DOHH2 (cell line): ENCODE results near the gene AGBL4.

Source experiments
- H3F3A ChIP-seq: fragments of 200-600 bp; sonication (generic), shearing (Covaris generic); 2 replicates; pipeline ENCODE4 v1.6.0; 2016; ENCODE audit warnings: antibody characterized with exemption, mild to moderate bottlenecking; ENCODE audit not compliant: control insufficient read depth, insufficient read depth
- H3K27ac ChIP-seq: fragments of 200-600 bp; sonication (generic); 2 replicates; pipeline ENCODE4 v1.5.1; 2014; ENCODE audit warnings: low read depth, mild to moderate bottlenecking, low read length, moderate library complexity
- H3K27me3 ChIP-seq: fragments of 200-600 bp; sonication (generic); 2 replicates; pipeline ENCODE4 v1.6.1; 2014; ENCODE audit warnings: mild to moderate bottlenecking, low read length, mixed read lengths; ENCODE audit not compliant: control insufficient read depth
- H3K36me3 ChIP-seq: fragments of 200-600 bp; sonication (generic); 2 replicates; pipeline ENCODE4 v1.6.1; 2014; ENCODE audit warnings: mild to moderate bottlenecking, low read length, moderate library complexity, mixed read lengths; ENCODE audit not compliant: control insufficient read depth
- H3K4me1 ChIP-seq: fragments of 200-600 bp; sonication (generic); 2 replicates; pipeline ENCODE4 v1.6.1; 2014; ENCODE audit warnings: mild to moderate bottlenecking, low read length, mixed read lengths; ENCODE audit not compliant: control insufficient read depth
- H3K4me2 ChIP-seq: fragments of 200-600 bp; sonication (generic); 2 replicates; pipeline ENCODE4 v1.6.0; 2014; ENCODE audit warnings: mild to moderate bottlenecking, low read length, moderate library complexity
- H3K4me3 ChIP-seq: fragments of 200-600 bp; sonication (generic); 2 replicates; pipeline ENCODE4 v1.5.1; 2014; ENCODE audit warnings: mild to moderate bottlenecking, low read length, mixed read lengths
- H3K79me2 ChIP-seq: fragments of 200-600 bp; sonication (generic); 2 replicates; pipeline ENCODE4 v1.6.1; 2014; ENCODE audit warnings: mild to moderate bottlenecking, low read length, mixed read lengths; ENCODE audit not compliant: control insufficient read depth
- H3K9me2 ChIP-seq: fragments of 200-600 bp; sonication (generic); replicated peaks from 2 replicates; pipeline ENCODE4 v1.6.1; 2014; ENCODE audit warnings: mild to moderate bottlenecking, low read length, mixed read lengths; ENCODE audit not compliant: control insufficient read depth
- H3K9me3 ChIP-seq: fragments of 200-600 bp; sonication (generic); 2 replicates; pipeline ENCODE4 v1.6.1; 2014; ENCODE audit warnings: antibody characterized with exemption, low read length, mixed read lengths; ENCODE audit not compliant: control insufficient read depth, insufficient read depth
- H4K20me1 ChIP-seq: fragments of 200-600 bp; sonication (generic); 2 replicates; pipeline ENCODE4 v1.6.0; 2014; ENCODE audit warnings: low read depth, mild to moderate bottlenecking, antibody characterized with exemption, low read length, moderate library complexity; ENCODE audit not compliant: control insufficient read depth, insufficient read depth
- EZH2phosphoT487 ChIP-seq: fragments of 200-600 bp; sonication (generic); IDR thresholded peaks from 2 replicates; pipeline ENCODE4 v1.6.1; 2017; ENCODE audit warnings: borderline replicate concordance, mild to moderate bottlenecking, antibody characterized with exemption, low read length, moderate library complexity, mixed read lengths
- TF ChIP-seq, protein P1 (sequence below): fragments of 200-600 bp; sonication (generic); IDR thresholded peaks from one replicate; pipeline ENCODE4 v1.5.1; 2014; ENCODE audit warnings: antibody characterized with exemption, mild to moderate bottlenecking, low read depth, low read length; ENCODE audit not compliant: poor library complexity, severe bottlenecking

The AGBL4 gene

GRCh38 chr1:49098866-49099265 lies 924.9 kb downstream of the AGBL4 start:
- no peaks in the 10 kb centered on the region for H3K9me3 ChIP-seq
- no peaks in the 10 kb centered on the region for H3K36me3 ChIP-seq
- no peak overlapping the region for H3K27ac ChIP-seq
- H3K27me3 ChIP-seq: no peaks in the 10 kb centered on the region
- H4K20me1 ChIP-seq: no peaks in the 10 kb centered on the region
- H3K4me1 ChIP-seq: no peaks in the 10 kb centered on the region
- H3F3A ChIP-seq: no peaks in the 10 kb centered on the region
- H3K4me3 ChIP-seq: no peak overlapping the region
- no peaks in the 10 kb centered on the region for H3K9me2 ChIP-seq
- no peak overlapping the region for H3K4me2 ChIP-seq
- H3K79me2 ChIP-seq: no peaks in the 10 kb centered on the region
- no peak for TF ChIP-seq EZH2phosphoT487
- TF ChIP-seq, protein P1, sequence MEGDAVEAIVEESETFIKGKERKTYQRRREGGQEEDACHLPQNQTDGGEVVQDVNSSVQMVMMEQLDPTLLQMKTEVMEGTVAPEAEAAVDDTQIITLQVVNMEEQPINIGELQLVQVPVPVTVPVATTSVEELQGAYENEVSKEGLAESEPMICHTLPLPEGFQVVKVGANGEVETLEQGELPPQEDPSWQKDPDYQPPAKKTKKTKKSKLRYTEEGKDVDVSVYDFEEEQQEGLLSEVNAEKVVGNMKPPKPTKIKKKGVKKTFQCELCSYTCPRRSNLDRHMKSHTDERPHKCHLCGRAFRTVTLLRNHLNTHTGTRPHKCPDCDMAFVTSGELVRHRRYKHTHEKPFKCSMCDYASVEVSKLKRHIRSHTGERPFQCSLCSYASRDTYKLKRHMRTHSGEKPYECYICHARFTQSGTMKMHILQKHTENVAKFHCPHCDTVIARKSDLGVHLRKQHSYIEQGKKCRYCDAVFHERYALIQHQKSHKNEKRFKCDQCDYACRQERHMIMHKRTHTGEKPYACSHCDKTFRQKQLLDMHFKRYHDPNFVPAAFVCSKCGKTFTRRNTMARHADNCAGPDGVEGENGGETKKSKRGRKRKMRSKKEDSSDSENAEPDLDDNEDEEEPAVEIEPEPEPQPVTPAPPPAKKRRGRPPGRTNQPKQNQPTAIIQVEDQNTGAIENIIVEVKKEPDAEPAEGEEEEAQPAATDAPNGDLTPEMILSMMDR: no peak

DNA sequence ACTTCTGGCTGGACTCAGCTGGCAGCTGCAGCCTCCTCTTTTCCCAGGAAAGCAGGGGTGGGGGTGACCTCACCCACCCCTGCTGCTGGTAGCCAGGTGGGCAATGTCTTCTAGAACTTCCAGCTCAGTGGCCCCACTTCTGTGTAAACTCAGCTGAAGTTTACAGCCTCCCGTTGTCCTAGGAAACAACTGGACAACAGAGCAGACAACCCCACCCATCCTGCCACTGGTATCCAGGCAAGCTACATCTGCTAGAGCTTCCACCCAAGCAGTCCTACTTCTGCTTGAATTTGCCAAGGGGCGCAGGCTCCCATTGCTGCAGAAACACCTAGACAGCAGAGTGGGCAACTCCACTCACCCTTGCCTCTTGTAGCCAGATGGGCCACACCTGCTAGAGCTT lies 937.4 kb downstream of the AGBL4 start:
- Histone ChIP-seq H3K4me1 (no peaks in the 10 kb centered on the region), H3K79me2 (no peaks in the 10 kb centered on the region), H3K4me3 (no peak overlapping the region), H3K4me2 (no peak overlapping the region), H3K27ac (no peak overlapping the region), H3K9me3 (no peaks in the 10 kb centered on the region), H3K9me2 (no peaks in the 10 kb centered on the region), H3K36me3 (no peaks in the 10 kb centered on the region), H3K27me3 (no peaks in the 10 kb centered on the region), H4K20me1 (no peaks in the 10 kb centered on the region), H3F3A (no peaks in the 10 kb centered on the region)
- TF ChIP-seq, protein P1: no peak
- no peak for TF ChIP-seq EZH2phosphoT487

- no peaks in the 10 kb centered on the region for H3F3A ChIP-seq
- no peaks in the 10 kb centered on the region for H3K9me2 ChIP-seq
- TF ChIP-seq, protein P1: no peak
- no peak for TF ChIP-seq EZH2phosphoT487
- no peaks in the 10 kb centered on the region for H3K36me3 ChIP-seq
- no peak overlapping the region for H3K4me2 ChIP-seq
- no peaks in the 10 kb centered on the region for H3K4me1 ChIP-seq
- no peaks in the 10 kb centered on the region for H3K9me3 ChIP-seq
- no peak overlapping the region for H3K27ac ChIP-seq
- H3K27me3 ChIP-seq: no peaks in the 10 kb centered on the region
- no peaks in the 10 kb centered on the region for H3K79me2 ChIP-seq
- H4K20me1 ChIP-seq: no peaks in the 10 kb centered on the region
- no peak overlapping the region for H3K4me3 ChIP-seq
Observed at GRCh38 chr1:49085079-49085478, 938.7 kb downstream of the AGBL4 start.

DNA sequence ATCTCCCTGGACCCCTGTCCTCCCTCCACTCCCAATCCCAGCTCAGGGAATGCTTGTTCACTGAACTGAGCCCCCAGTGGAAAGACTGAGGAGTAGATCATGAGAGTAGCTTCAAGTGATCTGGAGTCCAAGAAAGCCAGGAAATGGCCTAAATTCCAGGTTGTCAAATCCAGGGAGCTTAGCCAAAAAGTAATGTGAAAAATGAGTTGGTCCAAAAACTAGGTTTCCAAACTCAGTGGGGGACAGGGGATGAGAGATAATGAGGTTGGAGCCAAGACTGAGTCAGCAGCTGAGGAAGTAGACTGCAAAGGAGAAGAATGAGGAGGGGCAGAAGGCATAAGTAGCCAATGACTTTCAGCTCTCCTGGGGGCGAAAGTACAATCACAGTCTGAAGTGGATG lies 963.0 kb downstream of the AGBL4 start:
- Histone ChIP-seq H3K4me1 (no peaks in the 10 kb centered on the region), H3K4me2 (no peak overlapping the region), H3K79me2 (no peaks in the 10 kb centered on the region), H4K20me1 (no peaks in the 10 kb centered on the region), H3F3A (no peaks in the 10 kb centered on the region), H3K9me3 (no peaks in the 10 kb centered on the region), H3K27me3 (no peaks in the 10 kb centered on the region), H3K36me3 (no peaks in the 10 kb centered on the region), H3K27ac (no peak overlapping the region), H3K9me2 (no peaks in the 10 kb centered on the region), H3K4me3 (no peak overlapping the region)
- TF ChIP-seq EZH2phosphoT487: no peak
- TF ChIP-seq, protein P1: no peak
